WTC11 (cell line): Measurements from ENCODE around the gene NDUFB3. TPM values are rescaled to one million over a fixed set of nuclear protein-coding genes. Genes with fewer than 3 reads are reported as not detected.
"Not testable (repeated sequence)": the region's sequence is repeated elsewhere in the genome, so short reads cannot be mapped to it uniquely, and the experiment has no call there.

Experiments used
- ATAC-seq: fragments of 200-7000 bp; cut with Tn5 transposase; 2 replicates; pipeline ENCODE4 v1.10.0; 2021; ENCODE audit warnings: mild to moderate bottlenecking, moderate library complexity
- CTCF ChIA-PET: fragments of 300-600 bp; sonication (Branson Sonifier 250); formaldehyde crosslinking; loops from one replicate; lab custom pipeline; 2021; ENCODE audit warnings: antibody characterized with exemption; lab: Charles Lee
- POLR2A ChIA-PET: fragments of 350-600 bp; sonication (Branson Sonifier 250); formaldehyde crosslinking; loops from one replicate; lab custom pipeline; 2021; ENCODE audit warnings: antibody characterized with exemption; lab: Charles Lee
- DNase-seq: peaks from one replicate; pipeline ENCODE4 v3.0.0; 2021; ENCODE audit warnings: low spot score
- H3K27ac Mint-ChIP-seq: 2 replicates; pipeline ENCODE4 v1.8.0; 2021; ENCODE audit warnings: mixed read lengths
- H3K27me3 Mint-ChIP-seq: 2 replicates; pipeline ENCODE4 v1.8.0; 2021; ENCODE audit warnings: low read depth, mild to moderate bottlenecking, moderate library complexity, mixed read lengths
- H3K36me3 Mint-ChIP-seq: 2 replicates; pipeline ENCODE4 v1.8.0; 2021; ENCODE audit warnings: mixed read lengths
- H3K4me1 Mint-ChIP-seq: 2 replicates; pipeline ENCODE4 v1.8.0; 2022; ENCODE audit warnings: mixed read lengths
- H3K4me3 Mint-ChIP-seq: 2 replicates; pipeline ENCODE4 v1.8.0; 2021; ENCODE audit warnings: mild to moderate bottlenecking, moderate library complexity, mixed read lengths
- H3K9me3 Mint-ChIP-seq: 2 replicates; pipeline ENCODE4 v1.8.0; 2021; ENCODE audit warnings: mixed read lengths
- AFF4 ChIP-seq: sonication (generic); formaldehyde crosslinking; IDR thresholded peaks from 2 replicates; pipeline ENCODE4 v1.8.1; 2023; ENCODE audit warnings: mild to moderate bottlenecking, missing genetic modification reagents, borderline replicate concordance
- ATF3 ChIP-seq: sonication (generic); formaldehyde crosslinking; conservative IDR thresholded peaks from 2 replicates; pipeline ENCODE4 v1.8.1; 2022; ENCODE audit warnings: mild to moderate bottlenecking, missing genetic modification reagents
- ATF6 ChIP-seq: sonication (generic); formaldehyde crosslinking; IDR thresholded peaks from 2 replicates; pipeline ENCODE4 v1.8.1; 2023; ENCODE audit warnings: mild to moderate bottlenecking, missing genetic modification reagents
- EMX1 ChIP-seq: fragments of 250-450 bp; sonication (Bioruptor Pico); IDR thresholded peaks from 2 replicates; pipeline ENCODE4 v1.8.0; 2021; ENCODE audit warnings: mild to moderate bottlenecking
- FOXP4 ChIP-seq: sonication (generic); formaldehyde crosslinking; IDR thresholded peaks from 2 replicates; pipeline ENCODE4 v1.8.0; 2022; ENCODE audit warnings: mild to moderate bottlenecking, missing genetic modification reagents
- HMGA2 ChIP-seq: fragments of 250-450 bp; sonication (Bioruptor Pico); IDR thresholded peaks from 2 replicates; pipeline ENCODE4 v1.4.0; 2021; ENCODE audit warnings: mild to moderate bottlenecking, moderate library complexity
- IRF2 ChIP-seq: sonication (generic); formaldehyde crosslinking; IDR thresholded peaks from 2 replicates; pipeline ENCODE4 v1.8.0; 2022; ENCODE audit warnings: low read depth, missing genetic modification reagents, borderline replicate concordance
- JAZF1 ChIP-seq: fragments of 250-450 bp; sonication (Bioruptor Pico); IDR thresholded peaks from 2 replicates; pipeline ENCODE4 v1.9.0; 2021; ENCODE audit warnings: moderate library complexity, mild to moderate bottlenecking, inconsistent platforms
- RELA ChIP-seq: sonication (generic); formaldehyde crosslinking; IDR thresholded peaks from 2 replicates; pipeline ENCODE4 v1.8.1; 2022; ENCODE audit warnings: missing genetic modification reagents, mild to moderate bottlenecking, borderline replicate concordance
- ZMAT4 ChIP-seq: fragments of 250-450 bp; sonication (Bioruptor Pico); IDR thresholded peaks from 2 replicates; pipeline ENCODE4 v1.9.0; 2021; ENCODE audit warnings: mild to moderate bottlenecking
- ZNF423 ChIP-seq: fragments of 250-450 bp; sonication (Bioruptor Pico); IDR thresholded peaks from 2 replicates; pipeline ENCODE4 v2.1.2; 2022; ENCODE audit warnings: mild to moderate bottlenecking, moderate library complexity
- total RNA-seq: library from RNA; stranded (reverse); gene quantifications from 3 replicates; pipeline ENCODE4 v1.2.3, GENCODE V29; 2021

NDUFB3 gene
- total RNA-seq, 1 experiment from 2014 or later, result 66.8 TPM

GRCh38 chr2:201059961-201060755 lies 11.6 kb upstream of the NDUFB3 start (continued):
- no peak for TF ChIP-seq ZMAT4 (CRISPR knock-in tag)

GRCh38 chr2:201063516-201063915 lies 8.3 kb upstream of the NDUFB3 start:
- H3K4me1 Mint-ChIP-seq, ATAC-seq, CTCF ChIA-PET, DNase-seq, H3K4me3 Mint-ChIP-seq, H3K9me3 Mint-ChIP-seq, POLR2A ChIA-PET, H3K27me3 Mint-ChIP-seq, H3K36me3 Mint-ChIP-seq, H3K27ac Mint-ChIP-seq: not testable (repeated sequence)

- CTCF ChIA-PET, result no interaction called here
- no peaks in the 10 kb centered on the region for H3K27me3 Mint-ChIP-seq
- no peaks in the 10 kb centered on the region for H3K9me3 Mint-ChIP-seq
- no peaks in the 10 kb centered on the region for H3K36me3 Mint-ChIP-seq
- no peak overlapping the region for H3K27ac Mint-ChIP-seq
- peaks cover 4% of the 10 kb centered on the region for H3K4me1 Mint-ChIP-seq
- POLR2A ChIA-PET, result no interaction called here
- H3K4me3 Mint-ChIP-seq, result no peak overlapping the region
- no peak for TF ChIP-seq ATF3 (CRISPR knock-in tag)
- no peak for TF ChIP-seq ATF6 (CRISPR knock-in tag)
- no peak for TF ChIP-seq HMGA2 (CRISPR knock-in tag)
- no peak for TF ChIP-seq RELA (CRISPR knock-in tag)
- TF ChIP-seq ZNF423 (CRISPR knock-in tag), result no peak
- no peak for TF ChIP-seq AFF4 (CRISPR knock-in tag)
- TF ChIP-seq EMX1 (CRISPR knock-in tag), result no peak
- ATAC-seq (no peak), DNase-seq (no peak)
Measured at GRCh38 chr2:201064797-201065329, 6.9 kb upstream of the NDUFB3 start.

GRCh38 chr2:201070948-201071478 lies 788 bp upstream of the NDUFB3 start:
- POLR2A ChIA-PET, result interaction anchor here (0.8 kb wide), 1 partner anchor 178 kb away, joined by 3 read pairs; no protein-coding TSS in a partner anchor
- Mint-ChIP-seq H3K27ac (peak overlapping the region; percentile 93), H3K4me3 (peak overlapping the region; percentile 95), H3K27me3 (no peaks in the 10 kb centered on the region), H3K9me3 (no peaks in the 10 kb centered on the region), H3K36me3 (no peaks in the 10 kb centered on the region), H3K4me1 (peaks cover 17% of the 10 kb centered on the region)
- ATAC-seq (no peak), DNase-seq (no peak)
- CTCF ChIA-PET, result interaction anchor here (1.2 to 3.3 kb wide), 5 partner anchors 56 to 162 kb away, joined by 3 to 17 read pairs (median 5); partner anchors contain the start of gene ORC2
- TF ChIP-seq FOXP4 (CRISPR knock-in tag) (0 out of 2 replicates have a peak, but pooled peaks have one; percentile 21), IRF2 (no peak), JAZF1 (CRISPR knock-in tag) (no peak)
